NCI-H226 (cell line): Measurements from ENCODE around the gene UCK1.
"Not testable (repeated sequence)": the region's sequence is repeated elsewhere in the genome, so short reads cannot be mapped to it uniquely, and the experiment has no call there.

Experiments used
- DNase-seq: peaks from one replicate; pipeline ENCODE4 v3.0.0-alpha.2; 2015

Gene UCK1

DNA sequence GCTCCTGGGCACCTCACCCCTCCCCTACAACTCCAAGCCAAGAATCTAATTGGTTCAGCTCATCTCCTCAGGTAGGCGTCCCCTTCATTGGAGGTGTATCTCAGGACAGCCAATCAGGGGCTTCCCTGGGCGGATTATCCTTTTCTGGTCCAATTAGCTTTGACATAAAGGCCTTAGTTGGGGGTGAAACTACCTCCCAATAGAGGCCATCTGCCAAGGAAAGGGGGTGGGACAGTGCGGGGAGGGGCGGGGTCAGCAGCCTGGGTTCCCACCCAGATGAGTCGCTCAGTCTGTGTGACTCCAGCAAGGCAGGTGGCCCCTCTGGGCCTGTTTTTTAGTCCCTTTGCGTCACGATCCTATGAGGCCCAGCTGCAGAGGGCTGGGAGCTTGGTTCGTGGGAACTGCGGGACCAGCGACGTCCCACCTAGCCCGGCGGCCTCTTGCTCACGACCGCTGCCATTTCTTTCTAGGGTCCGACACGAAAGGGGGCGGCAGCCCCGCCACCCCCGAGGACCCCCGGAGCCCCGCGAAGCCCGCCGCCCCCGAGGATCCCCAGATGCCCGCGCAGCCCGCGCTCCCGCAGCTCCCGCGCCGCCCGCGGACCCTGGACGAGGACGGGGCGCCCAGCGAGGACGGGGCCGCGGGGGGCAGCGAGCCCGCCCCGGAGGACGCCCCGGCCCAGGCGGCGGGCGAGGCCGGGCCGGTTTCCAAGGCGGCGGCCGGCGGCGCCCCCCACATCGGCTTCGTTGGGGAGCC lies 23.2 kb upstream of the UCK1 start:
- DNase-seq, result no peak

DNA sequence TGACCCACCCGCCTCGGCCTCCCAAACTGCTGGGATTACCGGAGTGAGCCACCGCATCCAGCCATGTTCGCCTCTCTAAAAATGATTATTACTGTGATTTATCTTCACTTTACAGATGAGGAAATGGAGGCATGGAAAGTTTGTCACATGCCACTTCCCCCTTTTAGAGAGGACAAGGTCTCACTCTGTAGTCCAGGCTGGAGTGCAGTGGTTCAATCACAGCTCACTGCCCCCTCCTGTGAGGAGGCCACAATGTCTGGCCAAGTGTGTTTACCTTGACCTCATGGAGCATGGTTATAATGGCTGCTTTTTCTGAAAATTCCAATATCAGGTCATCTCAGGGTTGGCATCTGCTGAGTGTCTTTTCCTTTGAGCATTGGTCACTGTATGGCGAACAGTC lies 21.0 kb upstream of the UCK1 start:
- no peak for DNase-seq

DNA sequence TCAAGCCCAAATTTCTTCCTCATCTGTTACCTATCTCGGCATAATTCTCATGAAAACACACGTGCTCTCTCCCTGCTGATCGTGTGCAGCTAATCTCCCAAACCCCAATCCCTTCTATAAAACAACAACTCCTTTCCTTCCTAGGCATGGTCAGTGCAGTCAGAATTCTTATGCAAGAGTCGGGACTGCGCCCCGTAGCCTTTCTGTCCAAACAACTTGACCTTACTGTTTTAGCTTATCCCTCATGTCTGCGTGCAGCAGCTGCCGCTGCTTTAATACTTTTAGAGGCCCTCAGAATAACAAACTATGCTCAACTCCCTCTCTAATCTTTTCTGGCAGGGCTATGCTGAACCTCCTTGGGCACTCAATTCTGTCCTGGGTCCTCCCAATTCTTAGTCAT lies 19.4 kb upstream of the UCK1 start:
- not testable (repeated sequence) for DNase-seq

DNA sequence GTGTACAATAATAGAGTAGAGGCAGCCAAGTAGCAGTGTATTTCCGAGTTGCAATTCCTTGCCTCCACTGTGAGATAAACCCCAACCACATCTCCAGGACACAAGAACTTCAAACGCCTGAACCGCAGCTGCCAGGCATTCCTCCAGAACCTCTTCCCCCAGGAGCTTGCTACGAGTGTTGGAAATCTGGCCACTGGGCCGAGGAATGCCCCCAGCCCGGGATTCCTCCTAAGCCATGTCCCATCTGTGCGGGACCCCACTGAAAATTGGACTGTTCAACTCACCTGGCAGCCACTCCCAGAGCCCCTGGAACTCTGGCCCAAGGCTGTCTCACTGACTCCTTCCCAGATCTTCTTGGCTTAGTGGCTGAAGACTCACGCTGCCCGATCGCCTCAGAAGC lies 18.1 kb upstream of the UCK1 start:
- DNase-seq, result not testable (repeated sequence)

GRCh38 chr9:131546336-131547084 lies 15.4 kb upstream of the UCK1 start:
- DNase-seq, result no peak

- DNase-seq, result no peak
Observed at GRCh38 chr9:131545786-131546335, 14.8 kb upstream of the UCK1 start.

GRCh38 chr9:131545003-131545785 lies 14.1 kb upstream of the UCK1 start, which contains the start of gene PRRT1B:
PRRT1B (plus strand) TSS chr9:131545523; CDS start chr9:131545616, 93 bp downstream.
- no peak for DNase-seq

DNA sequence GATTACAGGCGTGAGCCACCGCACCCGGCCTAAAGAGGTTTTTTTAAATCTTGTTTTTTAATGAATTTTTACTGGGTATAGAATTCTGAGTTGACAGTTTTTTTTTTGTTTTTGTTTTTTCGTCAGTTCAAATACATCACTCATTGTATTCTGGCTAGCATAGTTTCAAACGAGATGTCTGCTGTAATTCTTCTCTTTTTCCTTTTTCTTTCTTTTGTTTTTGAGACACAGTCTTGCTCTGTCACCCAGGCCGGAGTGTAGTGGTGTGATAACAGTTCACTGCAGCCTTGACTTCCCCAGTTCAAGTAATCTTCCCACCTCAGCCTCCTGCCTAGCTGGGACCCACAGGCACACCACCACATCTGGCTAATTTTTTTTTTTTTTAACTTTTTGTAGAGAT lies 12.1 kb upstream of the UCK1 start:
- no peak for DNase-seq

DNA sequence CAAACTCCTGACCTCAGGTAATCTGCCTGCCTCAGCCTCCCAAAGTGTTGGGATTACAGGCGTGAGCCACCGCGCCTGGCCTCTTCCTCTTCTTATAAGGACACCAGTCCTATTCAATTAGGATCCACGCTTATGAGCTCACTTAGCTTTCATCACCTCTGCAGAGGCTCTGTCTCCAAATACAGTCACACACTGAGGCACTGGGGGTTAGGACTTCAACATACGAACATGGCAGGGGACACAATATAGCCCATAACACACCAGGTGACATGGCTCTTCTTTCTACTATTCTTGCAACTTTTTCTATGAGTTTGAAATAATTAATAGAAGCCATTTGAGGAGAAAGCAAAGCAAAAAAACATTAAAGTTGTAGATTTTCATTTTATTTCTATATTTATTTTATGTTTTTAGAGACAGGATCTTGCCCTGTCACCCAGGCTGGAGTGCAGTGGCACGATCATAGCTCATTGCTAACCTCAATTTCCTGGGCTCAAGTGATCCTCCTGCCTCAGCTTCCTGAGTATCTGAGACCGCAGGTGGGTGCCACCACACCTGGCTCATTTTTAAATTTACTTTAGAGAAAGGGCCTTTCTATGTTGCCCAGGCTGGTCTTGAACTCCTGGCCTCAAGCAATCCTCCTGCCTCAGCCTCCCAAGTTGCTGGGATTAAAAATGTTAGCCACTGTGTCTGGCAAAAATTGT lies 8.3 kb upstream of the UCK1 start:
- DNase-seq, result no peak

- no peak for DNase-seq
Observed at GRCh38 chr9:131537946-131538345, 6.9 kb upstream of the UCK1 start.

DNA sequence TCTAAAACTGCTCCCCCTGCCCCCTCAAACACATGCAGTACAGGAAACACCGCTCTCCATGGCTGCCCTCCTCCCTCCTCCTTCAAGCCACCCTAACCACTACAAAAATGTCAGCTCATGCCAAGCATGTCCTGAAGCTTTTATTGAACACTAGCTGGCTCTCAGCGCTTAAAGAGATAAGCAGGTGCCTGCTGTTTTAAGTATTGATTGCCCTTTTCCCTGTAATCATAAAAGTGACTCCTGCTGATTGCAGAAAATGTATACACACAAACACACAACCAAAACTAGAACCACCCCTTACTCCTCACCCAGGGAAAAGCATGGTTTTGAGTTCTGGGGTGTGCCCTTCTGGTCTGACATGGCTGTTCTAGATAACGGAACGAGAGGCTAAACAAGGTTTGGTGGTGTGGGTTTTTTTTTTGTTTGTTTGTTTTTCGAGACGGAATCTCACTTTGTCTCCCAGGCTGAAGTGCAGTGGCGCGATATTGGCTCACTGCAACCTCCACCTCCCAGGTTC lies 3.7 kb upstream of the UCK1 start:
- no peak for DNase-seq

DNA sequence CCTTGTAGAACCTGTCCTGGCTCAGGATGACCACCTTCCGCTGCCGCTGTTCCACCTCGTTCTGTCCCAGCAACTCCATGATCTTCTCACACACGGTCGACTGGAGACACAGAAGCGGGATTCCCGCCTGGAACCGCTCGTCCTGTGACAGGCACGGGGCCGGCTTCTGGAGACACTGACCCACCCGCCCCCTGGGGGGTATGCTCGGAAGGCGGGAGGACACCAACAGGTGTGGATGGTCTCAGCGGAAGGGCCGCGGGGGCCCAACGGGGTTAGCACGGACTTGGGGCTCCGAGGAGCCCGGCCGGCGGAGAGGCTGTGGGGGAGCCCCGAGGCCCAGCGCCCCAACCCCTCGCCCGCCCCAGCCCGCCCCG lies 530 bp downstream of the UCK1 start:
- no peak for DNase-seq

DNA sequence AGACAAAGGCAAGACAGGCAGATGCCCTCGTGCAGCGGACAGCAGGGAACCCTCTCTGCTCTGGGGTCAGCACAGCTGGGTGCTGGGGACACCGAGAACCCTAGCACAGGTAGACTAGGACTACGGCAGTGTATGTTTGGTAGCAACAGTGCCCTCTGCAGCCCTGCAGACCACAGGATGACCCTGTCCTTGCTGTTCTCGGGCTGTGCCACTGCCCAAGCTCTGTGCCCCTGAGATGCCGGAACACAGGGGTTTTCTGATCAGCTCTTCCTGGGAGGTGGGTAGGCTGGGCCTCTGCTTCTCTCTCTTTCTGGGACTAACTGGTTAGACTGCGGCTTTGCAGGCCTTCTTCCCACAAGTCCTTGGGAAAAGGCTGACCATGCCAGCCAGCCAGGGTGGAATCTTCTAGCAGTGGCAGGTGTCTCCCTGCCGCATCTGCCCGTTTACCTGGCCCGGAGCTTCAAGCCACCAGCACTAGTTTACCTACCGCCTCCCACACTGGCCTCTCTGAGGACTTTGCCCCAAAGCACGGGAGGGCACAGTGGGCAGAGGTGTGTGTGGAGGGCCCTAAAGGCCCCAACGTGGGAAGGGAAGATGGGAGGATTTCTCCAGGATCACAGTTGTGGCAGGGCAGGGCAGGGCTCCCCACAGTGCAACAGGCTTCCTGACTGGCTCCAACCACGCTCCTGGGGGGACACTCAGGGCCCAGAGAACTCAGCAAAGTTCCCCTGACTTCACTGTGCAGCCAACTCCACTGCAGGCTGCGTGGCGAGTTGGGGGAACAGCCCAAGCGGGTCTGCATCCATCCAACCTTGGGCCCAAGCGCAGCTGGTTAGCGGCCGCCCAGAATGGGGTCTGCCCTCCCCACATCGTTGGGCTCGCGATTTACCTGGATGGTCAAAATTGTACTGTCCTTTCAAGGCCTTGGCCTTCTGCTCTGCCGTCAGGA lies 1.2 kb downstream of the UCK1 start:
- DNase-seq, result no peak

GRCh38 chr9:131528886-131529505 lies 2.1 kb downstream of the UCK1 start:
- no peak for DNase-seq

GRCh38 chr9:131528186-131528585 lies 2.9 kb downstream of the UCK1 start:
- DNase-seq, result no peak

- DNase-seq, result no peak
Observed at GRCh38 chr9:131525643-131526565, 5.2 kb downstream of the UCK1 start.

GRCh38 chr9:131524665-131525315 lies 6.3 kb downstream of the UCK1 start:
- DNase-seq, result no peak

DNA sequence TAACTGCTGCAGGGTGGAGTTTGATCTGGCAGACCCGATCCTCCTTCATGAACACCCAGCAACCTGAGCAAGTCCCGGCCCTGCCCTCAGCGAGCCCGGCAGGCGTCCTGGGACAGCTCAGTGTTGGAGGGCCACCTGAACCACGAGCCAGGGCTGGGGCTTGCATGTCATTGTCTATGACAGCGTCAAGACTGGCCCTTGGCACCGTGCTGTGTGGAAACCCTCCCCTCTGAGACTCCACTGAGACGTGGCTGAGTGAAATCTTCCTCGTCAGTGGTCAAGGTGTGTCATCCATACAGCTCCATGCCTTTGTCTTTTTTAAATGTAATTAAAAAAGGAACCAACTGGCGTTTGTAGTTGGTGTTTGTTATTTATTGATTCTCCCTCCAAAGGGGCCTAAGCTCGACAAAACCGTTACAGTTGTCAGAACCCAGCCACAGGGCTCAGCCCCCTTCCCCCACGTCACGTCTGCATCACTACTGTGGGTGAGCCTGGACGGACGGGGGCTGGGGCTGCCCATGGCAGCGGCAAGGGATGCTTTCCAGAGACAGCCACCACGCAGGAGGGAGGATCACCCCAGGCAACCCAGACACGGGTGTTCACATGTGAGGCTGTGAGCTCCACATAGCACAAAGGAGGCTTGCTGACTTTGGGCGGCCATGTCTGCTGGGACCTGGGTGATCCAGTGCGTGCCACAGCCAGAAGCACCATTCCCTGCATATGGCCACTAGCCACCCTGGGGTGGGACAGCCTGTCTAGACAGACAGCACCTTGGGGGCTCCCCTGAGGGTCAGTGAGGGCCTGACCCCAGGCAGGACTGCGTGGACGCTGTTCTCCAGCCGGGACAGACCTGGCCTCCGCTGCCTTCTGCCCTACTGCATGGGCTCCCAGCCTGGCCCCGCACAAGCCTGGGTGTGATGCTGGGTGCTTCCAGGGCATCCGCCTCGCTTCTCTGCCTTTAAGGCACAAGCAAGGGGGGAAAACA lies 7.3 kb downstream of the UCK1 start:
- DNase-seq, result no peak
